CD14-positive monocyte (primary cell): ENCODE measurements around the gene SCNN1B. TPM values are rescaled to one million over a fixed set of nuclear protein-coding genes. Genes with fewer than 3 reads are reported as not detected.

Source experiments
- DNase-seq, 3 donors: peaks; one replicate each; pipeline ENCODE4 v3.0.0-alpha.2; 2011 to 2022
- H2AFZ ChIP-seq: 2 replicates; pipeline ENCODE4 v1.6.0; 2012; ENCODE audit warnings: mild to moderate bottlenecking, low read depth, low read length, inconsistent platforms; ENCODE audit not compliant: insufficient read depth, poor library complexity, severe bottlenecking
- H3K27ac ChIP-seq, 2 donors: 1 replicate in 1 of 2; 2 replicates in 1 of 2; pipeline ENCODE4 v1.5.1; 2012 to 2013; ENCODE audit warnings: low read length in 2 of 2, control low read depth in 1 of 2, inconsistent platforms in 1 of 2, low read depth in 1 of 2, mild to moderate bottlenecking in 1 of 2
- H3K27me3 ChIP-seq, 2 donors: one replicate each; pipeline versions ENCODE4 v1.6.0 to v1.6.1; 2011 to 2013; ENCODE audit warnings: low read length in 2 of 2; ENCODE audit not compliant: control insufficient read depth in 2 of 2, insufficient read depth in 2 of 2
- H3K36me3 ChIP-seq, 2 donors: replicated peaks in 1 of 2; 1 replicate in 1 of 2; 2 replicates in 1 of 2; pipeline versions ENCODE4 v1.5.1 to v1.6.1; 2012 to 2013; ENCODE audit warnings: low read length in 2 of 2, control low read depth in 1 of 2, inconsistent platforms in 1 of 2, mild to moderate bottlenecking in 1 of 2; ENCODE audit not compliant: insufficient read depth in 2 of 2, control insufficient read depth in 1 of 2
- H3K4me1 ChIP-seq, 2 donors: 1 replicate in 1 of 2; 2 replicates in 1 of 2; pipeline versions ENCODE4 v1.5.1 to v1.6.1; 2012 to 2013; ENCODE audit warnings: low read length in 2 of 2, control low read depth in 1 of 2, inconsistent platforms in 1 of 2, mild to moderate bottlenecking in 1 of 2, moderate library complexity in 1 of 2; ENCODE audit not compliant: insufficient read depth in 2 of 2, control insufficient read depth in 1 of 2
- H3K4me2 ChIP-seq: replicated peaks from 2 replicates; pipeline ENCODE3; 2012; ENCODE audit warnings: low read length, moderate library complexity, mild to moderate bottlenecking; ENCODE audit not compliant: poor library complexity, severe bottlenecking; ENCODE audit errors: extremely low read depth
- H3K4me3 ChIP-seq, 3 experiments: fragments of 200-600 bp in 1 of 3; sonication (generic) in 1 of 3; replicated peaks in 1 of 3; 1 replicate in 2 of 3; 2 replicates in 1 of 3; pipeline ENCODE4 v1.5.1; 2011 to 2013; ENCODE audit warnings: low read length in 3 of 3, mild to moderate bottlenecking in 3 of 3, control low read depth in 2 of 3, low read depth in 2 of 3, inconsistent platforms in 1 of 3, moderate library complexity in 1 of 3
- H3K79me2 ChIP-seq: 2 replicates; pipeline ENCODE4 v1.6.0; 2012; ENCODE audit warnings: mild to moderate bottlenecking, control low read depth, inconsistent platforms, low read length, moderate library complexity; ENCODE audit not compliant: insufficient read depth
- H3K9ac ChIP-seq: 2 replicates; pipeline ENCODE4 v1.6.0; 2017; ENCODE audit warnings: low read length, mild to moderate bottlenecking; ENCODE audit not compliant: insufficient read depth, poor library complexity, severe bottlenecking
- H3K9me3 ChIP-seq, 2 donors: replicated peaks in 1 of 2; 1 replicate in 1 of 2; 2 replicates in 1 of 2; pipeline versions ENCODE4 v1.5.1 to v1.6.1; 2012 to 2013; ENCODE audit warnings: low read length in 2 of 2, control low read depth in 1 of 2; ENCODE audit not compliant: control insufficient read depth in 1 of 2, insufficient read depth in 1 of 2
- H4K20me1 ChIP-seq: 2 replicates; pipeline ENCODE4 v1.6.0; 2012; ENCODE audit warnings: mild to moderate bottlenecking, low read length, control low read depth, moderate library complexity; ENCODE audit not compliant: insufficient read depth
- H3K27ac Mint-ChIP-seq, 7 donors: one replicate each; pipeline ENCODE4 v1.8.0; 2020; ENCODE audit warnings: mild to moderate bottlenecking in 7 of 7, mixed read lengths in 7 of 7, moderate library complexity in 6 of 7, inconsistent platforms in 2 of 7
- H3K27me3 Mint-ChIP-seq, 3 donors: one replicate each; pipeline ENCODE4 v1.8.0; 2021 to 2022; ENCODE audit warnings: low read depth in 3 of 3, mild to moderate bottlenecking in 3 of 3, mixed read lengths in 3 of 3, moderate library complexity in 3 of 3, inconsistent platforms in 1 of 3
- H3K36me3 Mint-ChIP-seq, 2 donors: one replicate each; pipeline ENCODE4 v1.8.0; 2020; ENCODE audit warnings: mixed read lengths in 2 of 2, inconsistent platforms in 1 of 2, mild to moderate bottlenecking in 1 of 2
- H3K4me1 Mint-ChIP-seq: one replicate; pipeline ENCODE4 v1.8.0; 2020; ENCODE audit warnings: mild to moderate bottlenecking, mixed read lengths
- H3K4me3 Mint-ChIP-seq, 2 donors: one replicate each; pipeline ENCODE4 v1.8.0; 2020; ENCODE audit warnings: mild to moderate bottlenecking in 2 of 2, mixed read lengths in 2 of 2, moderate library complexity in 1 of 2
- H3K9me3 Mint-ChIP-seq, 7 donors: one replicate each; pipeline ENCODE4 v1.8.0; 2020 to 2022; ENCODE audit warnings: mixed read lengths in 7 of 7, mild to moderate bottlenecking in 6 of 7, moderate library complexity in 6 of 7, inconsistent platforms in 2 of 7
- CTCF ChIP-seq: fragments of 200-600 bp; IDR thresholded peaks from one replicate; pipeline ENCODE4 v1.8.0; 2022; ENCODE audit warnings: antibody characterized with exemption, mild to moderate bottlenecking
- WGBS: methylation state at CpG from one replicate; pipeline ENCODE4 v1.1.5; 2013; ENCODE audit warnings: missing lambda C conversion rate; ENCODE audit not compliant: insufficient coverage; 5-methylcytosine and 5-hydroxymethylcytosine counted together
- intact Hi-C, 2 donors: fragments of 100-400 bp; cut with micrococcal nuclease; formaldehyde crosslinking; loops; one replicate each; pipeline versions ENCODE4 v1.15.0 to v1.15.1; 2023
- polyA plus RNA-seq, 3 donors: library from polyadenylated mRNA; depleted of rRNA in 1 of 3; unstranded in 2 of 3; stranded (reverse) in 1 of 3; fragments of 300-500 nt in 2 of 3; fragments of >200 nt in 1 of 3; fragmentation: Illumina TruSeq in 2 of 3; gene quantifications; 1 replicate in 2 of 3; 2 replicates in 1 of 3; pipeline ENCODE4 v1.2.3, GENCODE V29; 2012 to 2021

SCNN1B gene
- polyA plus RNA-seq, 3 donors, result not detected

DNA sequence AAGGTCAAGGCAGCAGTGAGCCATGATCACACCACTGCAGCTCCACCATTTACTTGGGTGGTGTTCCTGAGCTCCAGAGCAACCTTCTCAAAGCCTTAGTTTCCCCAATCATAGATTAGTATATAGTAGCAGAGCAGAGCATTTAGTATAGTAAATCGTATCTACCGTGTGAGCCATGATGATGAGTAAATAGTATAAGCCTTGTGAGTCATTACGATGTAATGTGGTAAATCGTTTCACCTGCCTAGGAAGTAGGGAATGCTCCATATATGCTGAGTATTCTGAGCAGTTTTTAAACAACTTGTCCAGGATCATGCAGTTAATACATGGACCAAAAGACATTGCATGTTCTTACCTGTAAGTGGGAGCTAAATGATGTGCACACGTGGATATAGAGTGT lies 66.4 kb downstream of the SCNN1B start:
- 90% methylated on average over 2 of the region's 5 CpGs for WGBS
- TF ChIP-seq CTCF, result no peak

GRCh38 chr16:23369416-23369815 lies 67.3 kb downstream of the SCNN1B start:
- Histone ChIP-seq H3K4me3 (no peak overlapping the region), H3K9ac (no peak overlapping the region), H3K36me3 (no peaks in the 10 kb centered on the region), H3K4me1 (no peaks in the 10 kb centered on the region), H3K79me2 (no peaks in the 10 kb centered on the region), H3K27ac (no peak overlapping the region), H4K20me1 (no peaks in the 10 kb centered on the region), H3K4me2 (no peak overlapping the region), H3K9me3 (no peaks in the 10 kb centered on the region), H3K27me3 (no peaks in the 10 kb centered on the region), H2AFZ (no peak overlapping the region)
- H3K4me1 Mint-ChIP-seq, result peaks cover 1% of the 10 kb centered on the region
- H3K4me3 Mint-ChIP-seq, result no peak overlapping the region
- no peak overlapping the region for H3K27ac Mint-ChIP-seq
- intact Hi-C loops, result no loop called here
- TF ChIP-seq CTCF, result no peak
- peaks cover 2 to 6% (median 2%) of the 10 kb centered on the region in 3 donors for H3K27me3 Mint-ChIP-seq
- DNase-seq, result no peak
- peaks cover 0 to 3% (median 0%) of the 10 kb centered on the region in 7 donors for H3K9me3 Mint-ChIP-seq
- WGBS, result 62% methylated on average over 6 of the region's 7 CpGs
- H3K36me3 Mint-ChIP-seq, result no peaks in the 10 kb centered on the region

More for the DNA sequence above, 66.4 kb downstream of the SCNN1B start:
- Mint-ChIP-seq H3K4me1 (peaks cover 1% of the 10 kb centered on the region), H3K9me3 (peaks cover 0 to 3% (median 0%) of the 10 kb centered on the region in 7 donors), H3K27ac (no peak overlapping the region), H3K27me3 (peaks cover under 1 to 6% (median 5%) of the 10 kb centered on the region in 3 donors), H3K4me3 (no peak overlapping the region), H3K36me3 (no peaks in the 10 kb centered on the region)
- Histone ChIP-seq H3K27me3 (no peaks in the 10 kb centered on the region), H3K27ac (no peak overlapping the region), H2AFZ (no peak overlapping the region), H3K4me2 (no peak overlapping the region), H3K4me3 (no peak overlapping the region), H3K9me3 (no peaks in the 10 kb centered on the region), H3K9ac (no peak overlapping the region), H3K79me2 (no peaks in the 10 kb centered on the region), H4K20me1 (no peaks in the 10 kb centered on the region), H3K4me1 (no peaks in the 10 kb centered on the region), H3K36me3 (no peaks in the 10 kb centered on the region)
- no peak for DNase-seq
- intact Hi-C loops, result no loop called here
